ENCODE data around the gene CTNNBL1.

DNA sequence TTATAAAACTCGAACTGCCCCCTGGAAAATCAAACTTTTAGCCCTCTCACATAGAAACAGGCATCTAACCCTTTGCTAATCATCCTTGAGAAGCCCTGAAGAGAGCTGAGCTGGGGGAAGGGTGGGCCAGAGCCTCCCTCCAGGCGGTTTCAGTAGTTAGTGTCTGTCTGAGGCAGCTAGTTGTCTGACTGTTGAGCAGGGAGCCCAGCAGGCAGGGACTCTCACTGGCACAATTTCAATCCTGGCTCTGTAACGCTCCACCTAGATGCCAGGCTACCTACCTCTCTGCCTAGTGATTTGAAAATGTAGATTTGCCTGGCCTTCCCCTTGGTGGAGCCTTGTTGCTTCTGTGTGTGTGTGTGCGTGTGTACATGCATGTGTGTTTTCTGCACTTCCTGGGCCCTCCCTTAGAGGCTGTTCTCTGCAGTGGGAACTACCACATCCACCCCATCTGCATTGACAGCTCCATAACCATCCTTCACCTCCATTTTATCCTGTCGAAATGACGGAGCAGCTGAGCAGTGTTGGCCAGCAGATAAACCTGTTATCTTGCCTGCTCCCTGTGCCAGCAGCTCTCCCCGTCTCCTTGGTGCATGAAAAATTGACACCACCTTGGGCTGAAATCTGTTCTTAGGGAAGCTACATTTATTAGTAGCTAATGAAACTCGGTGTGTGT lies 139.5 kb downstream of the CTNNBL1 start:
- TF ChIP-seq EZH2 (IDR thresholded peaks at IDR 0.05; ENCODE audit: insufficient read depth, poor library complexity, severe bottlenecking) = no peak
- no peak for TF ChIP-seq EZH2phosphoT487 (IDR thresholded peaks at IDR 0.05; ENCODE audit: insufficient read depth, low read depth)

Data from GM23248 (cell line).